ENCODE data around the gene ADK. TPM values are rescaled to one million over a fixed set of nuclear protein-coding genes. Genes with fewer than 3 reads are reported as not detected.
"Not testable (repeated sequence)": the region's sequence is repeated elsewhere in the genome, so short reads cannot be mapped to it uniquely, and the experiment has no call there.

ADK gene
- total RNA-seq, 1 donor from 2014 or later, result 13.1 TPM

GRCh38 chr10:74342991-74343390 is 192.0 kb downstream of the ADK start:
- H3K36me3 Mint-ChIP-seq (ENCODE audit: low read depth, unreplicated experiment), result peaks cover 4% of the 10 kb centered on the region
- peaks cover 1% of the 10 kb centered on the region for H3K27me3 Mint-ChIP-seq (ENCODE audit: unreplicated experiment)
- no peak for DNase-seq (ENCODE audit: low spot score)
- no peak for TF ChIP-seq CTCF (IDR thresholded peaks at IDR 0.05; ENCODE audit: unreplicated experiment)
- H3K4me1 Mint-ChIP-seq (ENCODE audit: unreplicated experiment), result no peaks in the 10 kb centered on the region
- H3K9me3 Mint-ChIP-seq (ENCODE audit: unreplicated experiment), result peaks cover 6% of the 10 kb centered on the region
- H3K27ac Mint-ChIP-seq (ENCODE audit: unreplicated experiment), result no peak overlapping the region
- H3K4me3 Mint-ChIP-seq (ENCODE audit: unreplicated experiment), result no peak overlapping the region

- Mint-ChIP-seq H3K27me3 (ENCODE audit: unreplicated experiment) (peaks cover 1% of the 10 kb centered on the region), H3K4me3 (ENCODE audit: unreplicated experiment) (no peak overlapping the region), H3K27ac (ENCODE audit: unreplicated experiment) (no peak overlapping the region), H3K36me3 (ENCODE audit: low read depth, unreplicated experiment) (peaks cover 4% of the 10 kb centered on the region), H3K9me3 (ENCODE audit: unreplicated experiment) (peaks cover 6% of the 10 kb centered on the region), H3K4me1 (ENCODE audit: unreplicated experiment) (no peaks in the 10 kb centered on the region)
- no peak for DNase-seq (ENCODE audit: low spot score)
- no peak for TF ChIP-seq CTCF (IDR thresholded peaks at IDR 0.05; ENCODE audit: unreplicated experiment)
Measured at GRCh38 chr10:74343804-74344203, 192.8 kb downstream of the ADK start.

- no peak overlapping the region for H3K27ac Mint-ChIP-seq (ENCODE audit: unreplicated experiment)
- no peak overlapping the region for H3K4me3 Mint-ChIP-seq (ENCODE audit: unreplicated experiment)
- H3K36me3 Mint-ChIP-seq (ENCODE audit: low read depth, unreplicated experiment), result peaks cover 4% of the 10 kb centered on the region
- H3K9me3 Mint-ChIP-seq (ENCODE audit: unreplicated experiment), result peaks cover 6% of the 10 kb centered on the region
- DNase-seq (ENCODE audit: low spot score), result no peak
- H3K4me1 Mint-ChIP-seq (ENCODE audit: unreplicated experiment), result no peaks in the 10 kb centered on the region
- no peak for TF ChIP-seq CTCF (IDR thresholded peaks at IDR 0.05; ENCODE audit: unreplicated experiment)
- H3K27me3 Mint-ChIP-seq (ENCODE audit: unreplicated experiment), result peaks cover 1% of the 10 kb centered on the region
Measured at GRCh38 chr10:74344306-74344705, 193.3 kb downstream of the ADK start.

- DNase-seq (ENCODE audit: low spot score), result no peak
- Mint-ChIP-seq H3K4me3 (ENCODE audit: unreplicated experiment) (no peak overlapping the region), H3K27ac (ENCODE audit: unreplicated experiment) (no peak overlapping the region), H3K9me3 (ENCODE audit: unreplicated experiment) (peaks cover 6% of the 10 kb centered on the region), H3K4me1 (ENCODE audit: unreplicated experiment) (no peaks in the 10 kb centered on the region), H3K27me3 (ENCODE audit: unreplicated experiment) (peaks cover 2% of the 10 kb centered on the region), H3K36me3 (ENCODE audit: low read depth, unreplicated experiment) (peaks cover 4% of the 10 kb centered on the region)
- TF ChIP-seq CTCF (IDR thresholded peaks at IDR 0.05; ENCODE audit: unreplicated experiment), result no peak
Measured at GRCh38 chr10:74347522-74347921, 196.5 kb downstream of the ADK start.

GRCh38 chr10:74353021-74353420 is 202.0 kb downstream of the ADK start:
- not testable (repeated sequence) for H3K4me1 Mint-ChIP-seq (ENCODE audit: unreplicated experiment); H3K9me3 Mint-ChIP-seq (ENCODE audit: unreplicated experiment)

GRCh38 chr10:74361678-74362077 is 210.7 kb downstream of the ADK start:
- Mint-ChIP-seq H3K36me3 (ENCODE audit: low read depth, unreplicated experiment) (peaks cover 8% of the 10 kb centered on the region), H3K4me3 (ENCODE audit: unreplicated experiment) (no peak overlapping the region), H3K27ac (ENCODE audit: unreplicated experiment) (no peak overlapping the region), H3K27me3 (ENCODE audit: unreplicated experiment) (no peaks in the 10 kb centered on the region), H3K4me1 (ENCODE audit: unreplicated experiment) (peaks cover 8% of the 10 kb centered on the region), H3K9me3 (ENCODE audit: unreplicated experiment) (peaks cover 6% of the 10 kb centered on the region)
- DNase-seq (ENCODE audit: low spot score), result no peak
- no peak for TF ChIP-seq CTCF (IDR thresholded peaks at IDR 0.05; ENCODE audit: unreplicated experiment)

More at GRCh38 chr10:74353021-74353420, 202.0 kb downstream of the ADK start:
- not testable (repeated sequence) for H3K4me3 Mint-ChIP-seq (ENCODE audit: unreplicated experiment); H3K36me3 Mint-ChIP-seq (ENCODE audit: low read depth, unreplicated experiment); H3K27ac Mint-ChIP-seq (ENCODE audit: unreplicated experiment); DNase-seq (ENCODE audit: low spot score); H3K27me3 Mint-ChIP-seq (ENCODE audit: unreplicated experiment)

Measured in endothelial cell (in vitro differentiated cells).